Measurements from ENCODE around the gene RHBDF2. TPM values are rescaled to one million over a fixed set of nuclear protein-coding genes. Genes with fewer than 3 reads are reported as not detected.

The RHBDF2 gene
- total RNA-seq, 1 experiment from 2014 or later, result 52.3 TPM

- CTCF ChIA-PET, result no interaction called here
- H3K27ac ChIP-seq (ENCODE audit: low read length), result no peak overlapping the region
Measured at GRCh38 chr17:76541739-76542454, 40.7 kb upstream of the RHBDF2 start.

GRCh38 chr17:76540381-76541300 is 39.4 kb upstream of the RHBDF2 start:
- Histone ChIP-seq H2AFZ (ENCODE audit: low read length) (peak overlapping the region; percentile 36), H3K9ac (ENCODE audit: low read length) (peak overlapping the region; percentile 28; the same call in 1 of the 2 replicates), H3K27me3 (ENCODE audit: low read length) (no peaks in the 10 kb centered on the region), H3K79me2 (ENCODE audit: low read length) (no peaks in the 10 kb centered on the region), H3K4me2 (ENCODE audit: low read length) (peak overlapping the region; percentile 69), H3K4me3 (ENCODE audit: low read length) (peak overlapping the region; percentile 34; the same call in 1 of the 2 replicates), H3K4me1 (ENCODE audit: insufficient read depth, low read length) (peaks cover 9% of the 10 kb centered on the region), H3K36me3 (ENCODE audit: low read depth, low read length) (no peaks in the 10 kb centered on the region), H3K9me3 (ENCODE audit: low read length) (no peaks in the 10 kb centered on the region), H3K9me2 (replicated peaks; ENCODE audit: low read length) (no peaks in the 10 kb centered on the region), H3F3A (ENCODE audit: low read length, unreplicated experiment) (no peaks in the 10 kb centered on the region), H3K27ac (ENCODE audit: low read length) (no peak overlapping the region), H4K20me1 (ENCODE audit: low read length) (no peaks in the 10 kb centered on the region)
- intact Hi-C loops (cut with micrococcal nuclease), result no loop called here
- DNase-seq (peak; percentile 90), ATAC-seq (peak; percentile 93)
- POLR2A ChIA-PET (ENCODE audit: unreplicated experiment), result interaction anchor here (0.7 kb wide), 1 partner anchor 13 kb away, joined by 7 read pairs; no protein-coding TSS in a partner anchor
- no TSS peak for BruUV-seq (replicated peaks)
- CTCF ChIA-PET, result interaction anchor here (0.5 to 0.6 kb wide), 4 partner anchors 11 to 82 kb away, joined by 3 to 10 read pairs (median 4); no protein-coding TSS in a partner anchor
- no peak for TF ChIP-seq EZH2phosphoT487 (IDR thresholded peaks at IDR 0.05; ENCODE audit: borderline replicate concordance, low read length)
- no peak for TF ChIP-seq EZH2 (IDR thresholded peaks at IDR 0.05; ENCODE audit: low read length, unreplicated experiment)
- TF ChIP-seq CTCF (conservative IDR thresholded peaks at IDR 0.05; ENCODE audit: low read depth, low read length), result no peak

More at GRCh38 chr17:76541739-76542454, 40.7 kb upstream of the RHBDF2 start:
- Histone ChIP-seq H3K9ac (ENCODE audit: low read length) (no peak overlapping the region), H3K9me3 (ENCODE audit: low read length) (no peaks in the 10 kb centered on the region), H3K4me1 (ENCODE audit: insufficient read depth, low read length) (peaks cover 20% of the 10 kb centered on the region), H3K36me3 (ENCODE audit: low read depth, low read length) (no peaks in the 10 kb centered on the region), H3K4me2 (ENCODE audit: low read length) (no peak overlapping the region), H2AFZ (ENCODE audit: low read length) (no peak overlapping the region), H3K79me2 (ENCODE audit: low read length) (no peaks in the 10 kb centered on the region), H3K4me3 (ENCODE audit: low read length) (no peak overlapping the region), H3F3A (ENCODE audit: low read length, unreplicated experiment) (no peaks in the 10 kb centered on the region), H4K20me1 (ENCODE audit: low read length) (no peaks in the 10 kb centered on the region), H3K27me3 (ENCODE audit: low read length) (no peaks in the 10 kb centered on the region), H3K9me2 (replicated peaks; ENCODE audit: low read length) (no peaks in the 10 kb centered on the region)
- intact Hi-C loops (cut with micrococcal nuclease), result no loop called here
- BruUV-seq (replicated peaks), result no TSS peak
- POLR2A ChIA-PET (ENCODE audit: unreplicated experiment), result no interaction called here
- no peak for ATAC-seq
- DNase-seq, result no peak
- no peak for TF ChIP-seq EZH2phosphoT487 (IDR thresholded peaks at IDR 0.05; ENCODE audit: borderline replicate concordance, low read length)
- TF ChIP-seq EZH2 (IDR thresholded peaks at IDR 0.05; ENCODE audit: low read length, unreplicated experiment), result no peak
- no peak for TF ChIP-seq CTCF (conservative IDR thresholded peaks at IDR 0.05; ENCODE audit: low read depth, low read length)
